ENCODE measurements around the gene STYX. TPM values are rescaled to one million over a fixed set of nuclear protein-coding genes. Genes with fewer than 3 reads are reported as not detected.

STYX gene
- total and polyA plus RNA-seq, 2 experiments from 2014 or later: 8.9 to 11.4 TPM

DNA sequence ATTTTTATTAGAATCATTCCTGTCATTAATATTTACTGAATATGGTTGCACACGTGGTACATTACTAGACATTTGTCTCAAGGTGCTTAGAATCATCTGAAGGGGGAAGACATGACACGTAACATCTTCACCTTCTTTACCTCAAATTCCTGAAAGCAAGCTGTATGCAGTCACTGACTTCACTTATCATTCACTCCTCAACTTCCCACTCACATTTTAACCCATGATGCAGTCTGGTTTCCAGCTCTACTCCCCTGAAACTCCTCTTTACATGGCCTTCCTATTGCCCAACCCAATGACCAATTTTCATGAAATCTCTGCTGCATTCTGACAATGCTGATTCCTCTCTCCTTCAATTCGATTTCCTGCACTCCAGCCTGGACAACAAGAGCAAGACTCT is 28.7 kb upstream of the STYX start:
- no peaks in the 10 kb centered on the region for H3K36me3 ChIP-seq
- no peaks in the 10 kb centered on the region for H3K27me3 ChIP-seq
- no peak overlapping the region for H3K27ac ChIP-seq
- no peak overlapping the region for H3K4me3 ChIP-seq
- no peaks in the 10 kb centered on the region for H3K4me1 ChIP-seq (ENCODE audit: low read depth)
- H3K9me3 ChIP-seq (ENCODE audit: low read depth): no peaks in the 10 kb centered on the region
- peak in 1 of 2 donors; percentile 34 for DNase-seq (ENCODE audit: low read depth in 1 of 2, low spot score in 1 of 2)
- TF ChIP-seq, protein P1, sequence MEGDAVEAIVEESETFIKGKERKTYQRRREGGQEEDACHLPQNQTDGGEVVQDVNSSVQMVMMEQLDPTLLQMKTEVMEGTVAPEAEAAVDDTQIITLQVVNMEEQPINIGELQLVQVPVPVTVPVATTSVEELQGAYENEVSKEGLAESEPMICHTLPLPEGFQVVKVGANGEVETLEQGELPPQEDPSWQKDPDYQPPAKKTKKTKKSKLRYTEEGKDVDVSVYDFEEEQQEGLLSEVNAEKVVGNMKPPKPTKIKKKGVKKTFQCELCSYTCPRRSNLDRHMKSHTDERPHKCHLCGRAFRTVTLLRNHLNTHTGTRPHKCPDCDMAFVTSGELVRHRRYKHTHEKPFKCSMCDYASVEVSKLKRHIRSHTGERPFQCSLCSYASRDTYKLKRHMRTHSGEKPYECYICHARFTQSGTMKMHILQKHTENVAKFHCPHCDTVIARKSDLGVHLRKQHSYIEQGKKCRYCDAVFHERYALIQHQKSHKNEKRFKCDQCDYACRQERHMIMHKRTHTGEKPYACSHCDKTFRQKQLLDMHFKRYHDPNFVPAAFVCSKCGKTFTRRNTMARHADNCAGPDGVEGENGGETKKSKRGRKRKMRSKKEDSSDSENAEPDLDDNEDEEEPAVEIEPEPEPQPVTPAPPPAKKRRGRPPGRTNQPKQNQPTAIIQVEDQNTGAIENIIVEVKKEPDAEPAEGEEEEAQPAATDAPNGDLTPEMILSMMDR (IDR thresholded peaks at IDR 0.05; ENCODE audit: low read depth, low read length): no peak

DNA sequence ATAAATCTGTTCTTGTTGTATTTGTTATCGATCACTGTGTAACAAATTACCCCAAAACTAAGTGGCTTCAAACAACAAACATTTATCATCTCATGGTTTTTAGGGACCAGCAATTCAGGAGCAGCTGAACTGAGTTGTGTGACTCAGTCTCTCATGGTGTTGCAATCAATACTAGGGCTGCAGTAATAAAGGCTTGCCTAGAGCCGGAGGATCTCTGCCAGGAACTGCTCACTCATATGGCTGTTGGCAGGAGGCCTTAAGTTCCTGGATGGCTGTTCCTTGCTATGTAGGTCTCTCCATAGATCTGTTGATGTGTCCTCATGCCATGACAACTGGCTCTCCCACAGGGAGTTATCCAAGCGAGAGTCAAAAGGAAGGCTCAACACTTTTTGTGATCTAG is 26.7 kb upstream of the STYX start:
- TF ChIP-seq, protein P1 (IDR thresholded peaks at IDR 0.05; ENCODE audit: low read depth, low read length): no peak
- no peaks in the 10 kb centered on the region for H3K36me3 ChIP-seq
- H3K27me3 ChIP-seq: no peaks in the 10 kb centered on the region
- H3K4me3 ChIP-seq: no peak overlapping the region
- H3K27ac ChIP-seq: no peak overlapping the region
- DNase-seq (ENCODE audit: low read depth in 1 of 2, low spot score in 1 of 2): peak in 1 of 2 donors; percentile 98
- H3K4me1 ChIP-seq (ENCODE audit: low read depth): peaks cover 3% of the 10 kb centered on the region
- no peaks in the 10 kb centered on the region for H3K9me3 ChIP-seq (ENCODE audit: low read depth)

DNA sequence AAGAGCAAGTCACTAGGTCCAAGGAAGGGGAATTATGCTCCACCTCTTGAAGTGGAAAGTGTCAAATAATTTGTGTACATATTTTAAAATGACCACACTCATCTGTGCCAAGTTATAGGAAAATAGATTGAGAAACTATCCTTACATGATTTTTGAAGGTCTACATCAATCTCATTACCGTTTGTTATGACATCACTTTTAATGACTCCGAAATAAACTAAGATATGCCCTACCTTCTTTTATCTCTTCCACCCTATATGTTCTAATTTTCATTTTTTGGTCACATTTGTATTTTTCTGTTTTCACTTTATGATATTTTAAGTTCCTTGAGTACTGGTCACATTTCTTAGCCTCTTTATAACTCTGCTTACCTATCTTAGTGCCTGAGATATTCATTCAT is 26.3 kb upstream of the STYX start:
- H3K27ac ChIP-seq: no peak overlapping the region
- no peak overlapping the region for H3K4me3 ChIP-seq
- H3K27me3 ChIP-seq: no peaks in the 10 kb centered on the region
- H3K36me3 ChIP-seq: peaks cover 3% of the 10 kb centered on the region
- H3K4me1 ChIP-seq (ENCODE audit: low read depth): peaks cover 7% of the 10 kb centered on the region
- TF ChIP-seq, protein P1 (IDR thresholded peaks at IDR 0.05; ENCODE audit: low read depth, low read length): no peak
- no peak for DNase-seq (ENCODE audit: low read depth in 1 of 2, low spot score in 1 of 2)
- H3K9me3 ChIP-seq (ENCODE audit: low read depth): no peaks in the 10 kb centered on the region

DNA sequence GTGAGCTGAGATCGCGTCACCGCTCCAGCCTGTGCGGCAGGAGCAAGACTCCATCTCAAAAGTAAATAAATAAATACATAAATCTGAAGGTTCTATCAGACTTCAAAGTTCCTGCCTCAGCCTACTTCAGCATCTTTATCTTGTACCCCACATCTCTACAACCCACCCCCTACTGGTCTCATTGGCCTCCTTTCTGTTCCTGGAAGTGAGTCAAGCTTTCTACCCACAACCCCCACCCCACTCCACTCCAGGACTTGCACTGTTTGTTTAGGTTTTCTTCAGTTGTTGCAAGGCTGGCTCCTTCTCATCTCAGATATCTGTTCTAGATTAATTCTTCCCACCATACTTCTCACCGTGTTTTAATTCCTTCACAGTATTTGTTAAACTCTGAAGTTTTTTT is 23.7 kb upstream of the STYX start:
- peak overlapping the region; percentile 88 for H3K4me3 ChIP-seq
- H3K27me3 ChIP-seq: no peaks in the 10 kb centered on the region
- peak overlapping the region; percentile 92 for H3K27ac ChIP-seq
- TF ChIP-seq, protein P1 (IDR thresholded peaks at IDR 0.05; ENCODE audit: low read depth, low read length): no peak
- peaks cover 27% of the 10 kb centered on the region for H3K36me3 ChIP-seq
- peaks cover 9% of the 10 kb centered on the region for H3K4me1 ChIP-seq (ENCODE audit: low read depth)
- no peaks in the 10 kb centered on the region for H3K9me3 ChIP-seq (ENCODE audit: low read depth)
- peak in 1 of 2 donors; percentile 25 for DNase-seq (ENCODE audit: low read depth in 1 of 2, low spot score in 1 of 2)

DNA sequence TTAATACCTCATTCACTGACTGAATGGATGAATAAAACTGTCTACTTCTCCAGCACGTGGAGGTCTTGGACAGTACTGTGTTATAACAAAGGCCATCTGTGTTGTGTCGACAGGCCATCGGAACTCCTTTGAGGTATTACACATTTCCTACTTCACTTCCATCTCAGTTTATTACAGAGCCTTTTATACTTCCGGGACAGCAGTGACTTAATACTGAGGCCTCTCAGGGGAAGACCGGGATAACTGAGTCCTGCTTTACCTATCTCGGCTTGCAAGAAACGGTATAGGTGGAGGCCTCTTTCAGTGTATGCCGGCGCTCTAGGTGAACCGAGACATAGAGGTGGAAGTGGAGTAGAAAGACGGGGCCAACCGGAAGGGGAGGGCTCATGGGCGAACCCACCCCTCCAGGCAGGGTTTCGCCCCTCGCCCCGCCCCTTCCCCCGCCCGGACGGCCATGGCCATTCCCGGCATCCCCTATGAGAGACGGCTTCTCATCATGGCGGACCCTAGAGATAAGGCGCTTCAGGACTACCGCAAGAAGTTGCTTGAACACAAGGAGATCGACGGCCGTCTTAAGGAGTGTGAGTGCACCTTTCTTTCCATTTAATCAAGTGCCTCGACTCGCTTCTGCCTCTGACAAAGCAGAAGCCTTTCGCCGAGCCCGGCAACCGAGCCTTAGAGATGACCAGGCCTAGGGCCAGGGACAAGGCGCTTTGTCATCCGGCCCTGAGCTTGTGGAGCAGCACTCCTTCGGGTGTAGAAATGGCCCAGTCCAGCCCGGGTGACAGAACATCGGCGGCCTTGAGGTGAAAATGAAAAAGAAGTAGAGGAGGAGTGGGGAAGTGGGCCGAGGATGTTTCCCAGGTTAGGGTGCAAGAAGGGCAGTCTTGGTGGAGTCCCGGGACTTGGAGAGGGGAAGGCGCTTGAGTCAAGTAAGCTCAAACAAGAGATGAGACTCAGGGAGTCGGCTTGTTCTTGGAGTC is 23.0 kb upstream of the STYX start, which contains the start of gene PSMC6:
Gene PSMC6 (plus strand): TSS at position 477 of the 983 bp plus-strand sequence. CDS start 20 bp downstream, at position 497.
- H3K36me3 ChIP-seq: peaks cover 34% of the 10 kb centered on the region
- no peaks in the 10 kb centered on the region for H3K9me3 ChIP-seq (ENCODE audit: low read depth)
- H3K27ac ChIP-seq: peak within 1 kb of the TSS; percentile 92
- peak; percentile 93 to 95 for DNase-seq (ENCODE audit: low read depth in 1 of 2, low spot score in 1 of 2)
- H3K4me3 ChIP-seq: peak within 1 kb of the TSS; percentile 88
- H3K4me1 ChIP-seq (ENCODE audit: low read depth): peaks cover 9% of the 10 kb centered on the region
- no peaks in the 10 kb centered on the region for H3K27me3 ChIP-seq
- TF ChIP-seq, protein P1 (IDR thresholded peaks at IDR 0.05; ENCODE audit: low read depth, low read length): no peak
